Thyroid gland (tissue), 4 donors: ENCODE measurements around the gene TAOK1.

Experiments
- CTCF ChIP-seq, 6 experiments: fragments of 200-600 bp in 3 of 6; fragments of 450-650 bp in 3 of 6; sonication (generic) in 3 of 6; IDR thresholded peaks; one replicate each; pipeline ENCODE4 v1.5.1; 2016 to 2019; ENCODE audit warnings: antibody characterized with exemption in 6 of 6, mild to moderate bottlenecking in 2 of 6, inconsistent platforms in 1 of 6, moderate library complexity in 1 of 6
- POLR2A ChIP-seq, 2 donors: fragments of 450-650 bp; IDR thresholded peaks; one replicate each; pipeline ENCODE4 v1.6.1; 2017; ENCODE audit warnings: antibody characterized with exemption in 2 of 2, mild to moderate bottlenecking in 2 of 2, moderate library complexity in 1 of 2

- no peak for TF ChIP-seq CTCF (IDR thresholded peaks at IDR 0.05)
- TF ChIP-seq POLR2A (IDR thresholded peaks at IDR 0.05): no peak
Measured at GRCh38 chr17:29483503-29483902, 93.3 kb downstream of the TAOK1 start.
